GM18505 (cell line): ENCODE measurements around the gene AMOTL2.

ENCODE experiments used
- ATAC-seq: cut with Tn5 transposase; IDR thresholded peaks from one replicate; pipeline ENCODE4 v1.9.1; 2021; ENCODE audit not compliant: unreplicated experiment
- POLR2A ChIP-seq: IDR thresholded peaks from 4 replicates; pipeline ENCODE4 v1.6.1; 2011; ENCODE audit warnings: borderline replicate concordance; ENCODE audit not compliant: insufficient read depth, insufficient read length; ENCODE audit errors: extremely low read depth

The AMOTL2 gene

GRCh38 chr3:134392336-134392983, 18.2 kb upstream of the AMOTL2 start:
- no peak for TF ChIP-seq POLR2A
- no peak for ATAC-seq

- no peak for ATAC-seq
- TF ChIP-seq POLR2A, result no peak
These were observed 15.6 kb upstream of the AMOTL2 start for GRCh38 chr3:134389865-134390264.

- ATAC-seq, result no peak
- TF ChIP-seq POLR2A, result no peak
These were observed 14.7 kb upstream of the AMOTL2 start for GRCh38 chr3:134388788-134389485.

GRCh38 chr3:134388292-134388691, 14.0 kb upstream of the AMOTL2 start:
- no peak for TF ChIP-seq POLR2A

GRCh38 chr3:134387293-134387692, 13.0 kb upstream of the AMOTL2 start:
- no peak for ATAC-seq
- TF ChIP-seq POLR2A, result no peak

More at GRCh38 chr3:134388292-134388691, 14.0 kb upstream of the AMOTL2 start:
- ATAC-seq, result no peak

GRCh38 chr3:134384963-134385362, 10.7 kb upstream of the AMOTL2 start:
- no peak for ATAC-seq
- TF ChIP-seq POLR2A, result no peak

GRCh38 chr3:134381831-134382442, 7.7 kb upstream of the AMOTL2 start:
- ATAC-seq, result no peak
- TF ChIP-seq POLR2A, result no peak

- TF ChIP-seq POLR2A, result no peak
- no peak for ATAC-seq
These were observed 6.8 kb upstream of the AMOTL2 start for GRCh38 chr3:134381076-134381475.

- no peak for TF ChIP-seq POLR2A
- ATAC-seq, result no peak
These were observed 6.0 kb upstream of the AMOTL2 start for GRCh38 chr3:134380249-134380648.

- no peak for ATAC-seq
These were observed 4.6 kb upstream of the AMOTL2 start for GRCh38 chr3:134378818-134379217.

GRCh38 chr3:134378384-134378783, 4.1 kb upstream of the AMOTL2 start:
- no peak for TF ChIP-seq POLR2A
- no peak for ATAC-seq

More at GRCh38 chr3:134378818-134379217, 4.6 kb upstream of the AMOTL2 start:
- no peak for TF ChIP-seq POLR2A

- ATAC-seq, result no peak
- no peak for TF ChIP-seq POLR2A
These were observed 3.6 kb upstream of the AMOTL2 start for GRCh38 chr3:134377896-134378295.

GRCh38 chr3:134376786-134377426, 2.7 kb upstream of the AMOTL2 start:
- no peak for ATAC-seq
- TF ChIP-seq POLR2A, result no peak

- ATAC-seq, result no peak
- TF ChIP-seq POLR2A, result no peak
These were observed 2.1 kb upstream of the AMOTL2 start for GRCh38 chr3:134376385-134376765.

GRCh38 chr3:134375582-134376384, 1.5 kb upstream of the AMOTL2 start:
- no peak for ATAC-seq
- TF ChIP-seq POLR2A, result no peak
